Upper lobe of left lung (tissue), 4 donors: ENCODE results near the gene HTR5A.

ENCODE experiments used
- EP300 ChIP-seq, 4 donors: sonication (generic); formaldehyde crosslinking; IDR thresholded peaks; one replicate each; pipeline ENCODE4 v1.5.1; 2017; ENCODE audit warnings: antibody characterized with exemption in 4 of 4, control low read depth in 2 of 4
- POLR2A ChIP-seq, 4 donors: fragments of 450-650 bp; IDR thresholded peaks; one replicate each; pipeline ENCODE4 v1.5.1; 2016 to 2017; ENCODE audit warnings: antibody characterized with exemption in 4 of 4, mild to moderate bottlenecking in 2 of 4
- POLR2AphosphoS5 ChIP-seq, 2 donors: sonication (generic); formaldehyde crosslinking; IDR thresholded peaks; one replicate each; pipeline ENCODE4 v1.5.1; 2017; ENCODE audit warnings: antibody characterized with exemption in 2 of 2
- TF ChIP-seq, protein P1 (sequence below), 6 experiments: fragments of 450-650 bp in 4 of 6; fragments of 200-600 bp in 2 of 6; sonication (generic) in 2 of 6; IDR thresholded peaks; one replicate each; pipeline ENCODE4 v1.5.1; 2016 to 2019; ENCODE audit warnings: antibody characterized with exemption in 6 of 6

DNA sequence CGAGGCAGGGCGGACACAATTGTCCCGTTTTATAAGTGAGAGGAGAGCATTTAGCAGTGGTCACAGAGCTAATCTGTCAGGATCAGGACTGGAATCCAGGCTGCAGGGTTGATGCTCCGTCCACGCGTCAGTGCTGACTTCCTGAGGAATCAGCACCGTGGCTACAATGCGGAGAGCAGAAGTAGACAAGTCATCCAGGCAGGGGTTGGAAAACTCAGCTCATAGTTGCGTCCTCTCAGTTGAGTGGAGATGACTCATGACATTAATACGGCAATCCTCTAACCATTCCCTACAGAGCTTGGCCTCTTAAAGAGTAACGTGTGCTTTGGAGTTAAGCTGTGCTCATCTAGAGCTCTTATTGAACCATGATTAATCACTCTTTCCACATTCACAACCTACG lies 17.1 kb upstream of the HTR5A start:
- TF ChIP-seq, protein P1, sequence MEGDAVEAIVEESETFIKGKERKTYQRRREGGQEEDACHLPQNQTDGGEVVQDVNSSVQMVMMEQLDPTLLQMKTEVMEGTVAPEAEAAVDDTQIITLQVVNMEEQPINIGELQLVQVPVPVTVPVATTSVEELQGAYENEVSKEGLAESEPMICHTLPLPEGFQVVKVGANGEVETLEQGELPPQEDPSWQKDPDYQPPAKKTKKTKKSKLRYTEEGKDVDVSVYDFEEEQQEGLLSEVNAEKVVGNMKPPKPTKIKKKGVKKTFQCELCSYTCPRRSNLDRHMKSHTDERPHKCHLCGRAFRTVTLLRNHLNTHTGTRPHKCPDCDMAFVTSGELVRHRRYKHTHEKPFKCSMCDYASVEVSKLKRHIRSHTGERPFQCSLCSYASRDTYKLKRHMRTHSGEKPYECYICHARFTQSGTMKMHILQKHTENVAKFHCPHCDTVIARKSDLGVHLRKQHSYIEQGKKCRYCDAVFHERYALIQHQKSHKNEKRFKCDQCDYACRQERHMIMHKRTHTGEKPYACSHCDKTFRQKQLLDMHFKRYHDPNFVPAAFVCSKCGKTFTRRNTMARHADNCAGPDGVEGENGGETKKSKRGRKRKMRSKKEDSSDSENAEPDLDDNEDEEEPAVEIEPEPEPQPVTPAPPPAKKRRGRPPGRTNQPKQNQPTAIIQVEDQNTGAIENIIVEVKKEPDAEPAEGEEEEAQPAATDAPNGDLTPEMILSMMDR (IDR thresholded peaks at IDR 0.05), result no peak
- no peak for TF ChIP-seq EP300 (IDR thresholded peaks at IDR 0.05)
- TF ChIP-seq POLR2A (IDR thresholded peaks at IDR 0.05), result no peak
- TF ChIP-seq POLR2AphosphoS5 (IDR thresholded peaks at IDR 0.05), result no peak
